ENCODE measurements around the gene DPP6.

Gene DPP6

GRCh38 chr7:154804449-154804848, 752.3 kb downstream of the DPP6 start:
- no peak for TF ChIP-seq CTCF (IDR thresholded peaks at IDR 0.05)
- H3K27me3 ChIP-seq, result no peaks in the 10 kb centered on the region
- no peak overlapping the region for H3K27ac ChIP-seq
- no peaks in the 10 kb centered on the region for H3K4me1 ChIP-seq (ENCODE audit: control insufficient read depth in 1 of 2, insufficient read depth in 1 of 2, low read depth in 1 of 2, low read length in 1 of 2)
- no peaks in the 10 kb centered on the region for H3K36me3 ChIP-seq
- no peaks in the 10 kb centered on the region for H3K9me3 ChIP-seq
- H3K4me3 ChIP-seq (ENCODE audit: low read depth in 1 of 2, low read length in 1 of 2), result no peak overlapping the region

GRCh38 chr7:154812027-154812426, 759.8 kb downstream of the DPP6 start:
- Histone ChIP-seq H3K4me1 (ENCODE audit: control insufficient read depth in 1 of 2, insufficient read depth in 1 of 2, low read depth in 1 of 2, low read length in 1 of 2) (no peaks in the 10 kb centered on the region), H3K9me3 (no peaks in the 10 kb centered on the region), H3K27me3 (no peaks in the 10 kb centered on the region), H3K36me3 (no peaks in the 10 kb centered on the region), H3K4me3 (ENCODE audit: low read depth in 1 of 2, low read length in 1 of 2) (no peak overlapping the region), H3K27ac (no peak overlapping the region)
- TF ChIP-seq CTCF (IDR thresholded peaks at IDR 0.05), result no peak

- Histone ChIP-seq H3K4me3 (ENCODE audit: low read depth in 1 of 2, low read length in 1 of 2) (no peak overlapping the region), H3K27ac (no peak overlapping the region), H3K9me3 (no peaks in the 10 kb centered on the region), H3K27me3 (no peaks in the 10 kb centered on the region), H3K36me3 (no peaks in the 10 kb centered on the region), H3K4me1 (ENCODE audit: control insufficient read depth in 1 of 2, insufficient read depth in 1 of 2, low read depth in 1 of 2, low read length in 1 of 2) (no peaks in the 10 kb centered on the region)
- TF ChIP-seq CTCF (IDR thresholded peaks at IDR 0.05), result no peak
Observed at GRCh38 chr7:154817224-154817896, 765.2 kb downstream of the DPP6 start.

GRCh38 chr7:154827007-154827406, 774.8 kb downstream of the DPP6 start:
- H3K36me3 ChIP-seq, result no peaks in the 10 kb centered on the region
- no peak for TF ChIP-seq CTCF (IDR thresholded peaks at IDR 0.05)
- no peak overlapping the region for H3K27ac ChIP-seq
- H3K4me1 ChIP-seq (ENCODE audit: control insufficient read depth in 1 of 2, insufficient read depth in 1 of 2, low read depth in 1 of 2, low read length in 1 of 2), result no peaks in the 10 kb centered on the region
- no peaks in the 10 kb centered on the region for H3K9me3 ChIP-seq
- H3K4me3 ChIP-seq (ENCODE audit: low read depth in 1 of 2, low read length in 1 of 2), result no peak overlapping the region
- no peaks in the 10 kb centered on the region for H3K27me3 ChIP-seq

GRCh38 chr7:154832557-154833138, 780.5 kb downstream of the DPP6 start:
- Histone ChIP-seq H3K4me1 (ENCODE audit: control insufficient read depth in 1 of 2, insufficient read depth in 1 of 2, low read depth in 1 of 2, low read length in 1 of 2) (no peaks in the 10 kb centered on the region), H3K4me3 (ENCODE audit: low read depth in 1 of 2, low read length in 1 of 2) (no peak overlapping the region), H3K36me3 (no peaks in the 10 kb centered on the region), H3K27me3 (no peaks in the 10 kb centered on the region), H3K27ac (no peak overlapping the region), H3K9me3 (no peaks in the 10 kb centered on the region)
- TF ChIP-seq CTCF (IDR thresholded peaks at IDR 0.05), result no peak

Measured in neutrophil (primary cell).